ENCODE measurements around the gene OR5K1.

The OR5K1 gene

GRCh38 chr3:98513736-98514135 lies 50.7 kb downstream of the OR5K1 start:
- no peak for DNase-seq (ENCODE audit: low read depth in 2 of 2, low spot score in 1 of 2)

- no peak for DNase-seq (ENCODE audit: low read depth in 2 of 2, low spot score in 1 of 2)
Observed at GRCh38 chr3:98514948-98515347, 51.9 kb downstream of the OR5K1 start.

GRCh38 chr3:98518816-98519215 lies 55.8 kb downstream of the OR5K1 start:
- DNase-seq (ENCODE audit: low read depth in 2 of 2, low spot score in 1 of 2), result no peak

GRCh38 chr3:98519351-98519750 lies 56.4 kb downstream of the OR5K1 start:
- DNase-seq (ENCODE audit: low read depth in 2 of 2, low spot score in 1 of 2), result no peak

- DNase-seq (ENCODE audit: low read depth in 2 of 2, low spot score in 1 of 2), result peak; percentile 22 to 23
Observed at GRCh38 chr3:98521897-98522543, 59.0 kb downstream of the OR5K1 start.
